SK-N-SH treated with all-trans-retinoic acid at 6 μM for 48 hours (cell line): Measurements from ENCODE around the gene SIRT6.

Experiments used
- ARNTL ChIP-seq: fragments of 450-650 bp; formaldehyde crosslinking; IDR thresholded peaks from 2 replicates; pipeline ENCODE4 v1.5.0; 2020; ENCODE audit warnings: low read depth, mild to moderate bottlenecking, moderate library complexity, borderline replicate concordance
- ESRRG ChIP-seq: fragments of 250-450 bp; sonication (Bioruptor Pico); IDR thresholded peaks from 2 replicates; pipeline ENCODE4 v1.6.1; 2021; ENCODE audit warnings: mild to moderate bottlenecking
- GLIS3 ChIP-seq: fragments of 250-450 bp; sonication (Bioruptor Pico); IDR thresholded peaks from 2 replicates; pipeline ENCODE4 v1.5.0; 2020; ENCODE audit warnings: mild to moderate bottlenecking, moderate library complexity
- SNAI2 ChIP-seq: fragments of 250-450 bp; sonication (Bioruptor Pico); IDR thresholded peaks from 2 replicates; pipeline ENCODE4 v1.5.0; 2020; ENCODE audit warnings: mild to moderate bottlenecking, moderate library complexity
- ZC3H10 ChIP-seq: fragments of 250-450 bp; sonication (Bioruptor Pico); IDR thresholded peaks from 2 replicates; pipeline ENCODE4 v1.5.1; 2021; ENCODE audit warnings: mild to moderate bottlenecking, moderate library complexity

- no peak for TF ChIP-seq GLIS3 (CRISPR knock-in tag)
- TF ChIP-seq ARNTL (CRISPR knock-in tag) = no peak
- TF ChIP-seq ESRRG (CRISPR knock-in tag) = no peak
- no peak for TF ChIP-seq ZC3H10 (CRISPR knock-in tag)
- no peak for TF ChIP-seq SNAI2 (CRISPR knock-in tag)
These were observed 57.7 kb downstream of the SIRT6 start for GRCh38 chr19:4124638-4125037.
